ENCODE data around the gene MOB1A. TPM values are rescaled to one million over a fixed set of nuclear protein-coding genes. Genes with fewer than 3 reads are reported as not detected.

Gene MOB1A
- total and polyA plus RNA-seq, 2 experiments from 2014 or later = 36.2 to 111 TPM

DNA sequence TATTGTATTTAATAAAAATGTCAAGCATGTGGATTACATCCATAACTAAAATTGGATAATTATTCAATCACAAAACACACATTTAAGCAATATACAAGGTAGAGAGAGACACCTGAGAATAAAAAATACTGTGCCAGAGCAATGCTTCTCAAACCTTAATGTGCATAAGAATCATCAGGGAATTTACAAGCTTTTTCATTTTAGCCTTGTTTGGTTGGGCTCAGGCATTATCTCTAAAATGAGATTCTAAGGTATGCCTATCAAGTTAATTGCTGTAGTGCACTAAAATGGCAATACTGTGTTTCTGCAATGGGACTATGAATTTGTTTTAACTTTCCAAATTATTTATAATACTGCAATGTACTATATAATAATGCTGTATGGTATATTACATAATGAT lies 983 bp downstream of the MOB1A start:
- DNase-seq (ENCODE audit: low spot score) (no peak), ATAC-seq (no peak)
- no peaks in the 10 kb centered on the region for H3K9me2 ChIP-seq (ENCODE audit: insufficient read depth)
- TF ChIP-seq EZH2phosphoT487 (IDR thresholded peaks at IDR 0.05; ENCODE audit: unreplicated experiment) (no peak), NANOG (IDR thresholded peaks at IDR 0.05; ENCODE audit: borderline replicate concordance) (no peak), CREB1 (CRISPR knock-in tag; IDR thresholded peaks at IDR 0.05; ENCODE audit: low read depth) (no peak), ZNF331 (CRISPR knock-in tag; IDR thresholded peaks at IDR 0.05; ENCODE audit: low read depth) (no peak), STAT1 (IDR thresholded peaks at IDR 0.05; ENCODE audit: unreplicated experiment) (no peak), JUNB (IDR thresholded peaks at IDR 0.05; ENCODE audit: unreplicated experiment) (no peak), REST (IDR thresholded peaks at IDR 0.05; ENCODE audit: unreplicated experiment) (no peak), ZNF462 (CRISPR knock-in tag; IDR thresholded peaks at IDR 0.05) (no peak), EZH2 (IDR thresholded peaks at IDR 0.05; ENCODE audit: low read depth, unreplicated experiment) (no peak), ZNF114 (CRISPR knock-in tag; IDR thresholded peaks at IDR 0.05) (no peak), POLR2AphosphoS5 (IDR thresholded peaks at IDR 0.05; ENCODE audit: low read depth) (no peak), ETS1 (IDR thresholded peaks at IDR 0.05) (no peak)
- TF ChIP-seq, protein P1, sequence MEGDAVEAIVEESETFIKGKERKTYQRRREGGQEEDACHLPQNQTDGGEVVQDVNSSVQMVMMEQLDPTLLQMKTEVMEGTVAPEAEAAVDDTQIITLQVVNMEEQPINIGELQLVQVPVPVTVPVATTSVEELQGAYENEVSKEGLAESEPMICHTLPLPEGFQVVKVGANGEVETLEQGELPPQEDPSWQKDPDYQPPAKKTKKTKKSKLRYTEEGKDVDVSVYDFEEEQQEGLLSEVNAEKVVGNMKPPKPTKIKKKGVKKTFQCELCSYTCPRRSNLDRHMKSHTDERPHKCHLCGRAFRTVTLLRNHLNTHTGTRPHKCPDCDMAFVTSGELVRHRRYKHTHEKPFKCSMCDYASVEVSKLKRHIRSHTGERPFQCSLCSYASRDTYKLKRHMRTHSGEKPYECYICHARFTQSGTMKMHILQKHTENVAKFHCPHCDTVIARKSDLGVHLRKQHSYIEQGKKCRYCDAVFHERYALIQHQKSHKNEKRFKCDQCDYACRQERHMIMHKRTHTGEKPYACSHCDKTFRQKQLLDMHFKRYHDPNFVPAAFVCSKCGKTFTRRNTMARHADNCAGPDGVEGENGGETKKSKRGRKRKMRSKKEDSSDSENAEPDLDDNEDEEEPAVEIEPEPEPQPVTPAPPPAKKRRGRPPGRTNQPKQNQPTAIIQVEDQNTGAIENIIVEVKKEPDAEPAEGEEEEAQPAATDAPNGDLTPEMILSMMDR (conservative IDR thresholded peaks at IDR 0.05; ENCODE audit: low read depth in 2 of 2) = no peak
- 0 out of 2 replicates have a peak, but pooled peaks cover 3% of the 10 kb centered on the region for H3F3A ChIP-seq (replicated peaks; ENCODE audit: low read depth)
- Mint-ChIP-seq H3K4me1 (peaks cover 16% of the 10 kb centered on the region; the same call in 2 of the 3 replicates), H3K9me3 (peaks cover 7% of the 10 kb centered on the region), H3K36me3 (ENCODE audit: low read depth) (peaks cover 32% of the 10 kb centered on the region), H3K27me3 (ENCODE audit: insufficient read depth, low read depth, poor library complexity) (peaks cover 8% of the 10 kb centered on the region), H3K4me3 (peak overlapping the region; percentile 97), H3K27ac (peak overlapping the region; percentile 88)
- H3K27ac ChIP-seq (ENCODE audit: low read depth) = peak overlapping the region; percentile 92
- peaks cover 40% of the 10 kb centered on the region for H4K20me1 ChIP-seq (replicated peaks; ENCODE audit: insufficient read depth)
- peak overlapping the region; percentile 72 for H3K4me2 ChIP-seq
- peaks cover 56% of the 10 kb centered on the region for H3K79me2 ChIP-seq (replicated peaks; ENCODE audit: insufficient read depth)
- H3K36me3 ChIP-seq (ENCODE audit: insufficient read depth) = peaks cover 9% of the 10 kb centered on the region
- no peaks in the 10 kb centered on the region for H3K27me3 ChIP-seq (ENCODE audit: insufficient read depth)
- peak overlapping the region; percentile 81 for H3K4me3 ChIP-seq
- peaks cover 14% of the 10 kb centered on the region for H3K4me1 ChIP-seq (ENCODE audit: insufficient read depth)
- no peak overlapping the region for H2AFZ ChIP-seq

Data from GM23338 (cell line).